ENCODE measurements around the gene TRIM8. TPM values are rescaled to one million over a fixed set of nuclear protein-coding genes. Genes with fewer than 3 reads are reported as not detected.

TRIM8 gene
- total and polyA plus RNA-seq, 2 of the 8 experiments (the other 6 are each of a cell fraction or from before 2014, with no cell fraction given): 24.9 to 38.8 TPM

DNA sequence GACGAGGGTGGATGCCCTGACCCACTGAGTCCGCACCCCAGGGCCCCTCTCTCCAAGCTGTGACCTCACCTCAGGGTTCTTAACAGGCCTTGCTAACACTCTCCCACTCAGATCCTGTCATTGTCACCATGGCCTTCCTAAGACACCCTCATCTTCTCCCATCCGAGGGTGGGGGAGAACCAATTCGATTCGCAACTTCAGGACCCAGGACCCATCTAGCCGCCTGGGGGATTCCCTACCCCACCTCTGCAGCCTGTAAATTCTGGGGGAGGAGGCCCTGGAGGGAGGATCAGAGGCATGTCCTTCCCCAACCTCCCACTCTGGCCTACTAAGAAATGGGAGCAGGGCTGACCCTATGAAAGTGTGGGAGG is 17.4 kb downstream of the TRIM8 start (continued):
- TF ChIP-seq POLR2A (IDR thresholded peaks at IDR 0.05; ENCODE audit: control extremely low read depth in 1 of 2, low read depth in 2 of 2, low read length in 2 of 2) (no peak), EZH2 (IDR thresholded peaks at IDR 0.05; ENCODE audit: low read depth, low read length, severe bottlenecking) (no peak)
- TF ChIP-seq, protein P1, sequence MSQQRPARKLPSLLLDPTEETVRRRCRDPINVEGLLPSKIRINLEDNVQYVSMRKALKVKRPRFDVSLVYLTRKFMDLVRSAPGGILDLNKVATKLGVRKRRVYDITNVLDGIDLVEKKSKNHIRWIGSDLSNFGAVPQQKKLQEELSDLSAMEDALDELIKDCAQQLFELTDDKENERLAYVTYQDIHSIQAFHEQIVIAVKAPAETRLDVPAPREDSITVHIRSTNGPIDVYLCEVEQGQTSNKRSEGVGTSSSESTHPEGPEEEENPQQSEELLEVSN (IDR thresholded peaks at IDR 0.05): no peak
